ENCODE data around the gene HOXD13. TPM values are rescaled to one million over a fixed set of nuclear protein-coding genes. Genes with fewer than 3 reads are reported as not detected.

The HOXD13 gene
- total RNA-seq, 1 donor from 2014 or later, result not detected

DNA sequence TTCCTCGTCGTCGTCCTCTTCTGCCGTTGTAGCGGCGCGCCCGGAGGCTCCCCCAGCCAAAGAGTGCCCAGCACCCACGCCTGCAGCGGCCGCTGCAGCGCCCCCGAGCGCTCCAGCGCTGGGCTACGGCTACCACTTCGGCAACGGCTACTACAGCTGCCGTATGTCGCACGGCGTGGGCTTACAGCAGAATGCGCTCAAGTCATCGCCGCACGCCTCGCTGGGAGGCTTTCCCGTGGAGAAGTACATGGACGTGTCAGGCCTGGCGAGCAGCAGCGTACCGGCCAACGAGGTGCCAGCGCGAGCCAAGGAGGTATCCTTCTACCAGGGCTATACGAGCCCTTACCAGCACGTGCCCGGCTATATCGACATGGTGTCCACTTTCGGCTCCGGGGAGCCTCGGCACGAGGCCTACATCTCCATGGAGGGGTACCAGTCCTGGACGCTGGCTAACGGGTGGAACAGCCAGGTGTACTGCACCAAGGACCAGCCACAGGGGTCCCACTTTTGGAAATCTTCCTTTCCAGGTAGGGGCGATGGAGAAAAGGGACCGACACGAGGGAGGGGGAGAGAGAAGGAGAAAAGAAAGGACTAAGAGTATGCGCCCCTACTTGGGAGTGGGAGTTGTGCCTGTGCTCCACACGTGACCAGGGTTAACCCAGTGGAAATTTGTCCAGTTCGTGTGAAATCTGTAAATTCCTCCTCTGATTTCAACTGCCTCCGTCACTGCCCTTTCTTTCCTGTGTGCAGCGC is 800 bp downstream of the HOXD13 start:
- TF ChIP-seq, protein P1, sequence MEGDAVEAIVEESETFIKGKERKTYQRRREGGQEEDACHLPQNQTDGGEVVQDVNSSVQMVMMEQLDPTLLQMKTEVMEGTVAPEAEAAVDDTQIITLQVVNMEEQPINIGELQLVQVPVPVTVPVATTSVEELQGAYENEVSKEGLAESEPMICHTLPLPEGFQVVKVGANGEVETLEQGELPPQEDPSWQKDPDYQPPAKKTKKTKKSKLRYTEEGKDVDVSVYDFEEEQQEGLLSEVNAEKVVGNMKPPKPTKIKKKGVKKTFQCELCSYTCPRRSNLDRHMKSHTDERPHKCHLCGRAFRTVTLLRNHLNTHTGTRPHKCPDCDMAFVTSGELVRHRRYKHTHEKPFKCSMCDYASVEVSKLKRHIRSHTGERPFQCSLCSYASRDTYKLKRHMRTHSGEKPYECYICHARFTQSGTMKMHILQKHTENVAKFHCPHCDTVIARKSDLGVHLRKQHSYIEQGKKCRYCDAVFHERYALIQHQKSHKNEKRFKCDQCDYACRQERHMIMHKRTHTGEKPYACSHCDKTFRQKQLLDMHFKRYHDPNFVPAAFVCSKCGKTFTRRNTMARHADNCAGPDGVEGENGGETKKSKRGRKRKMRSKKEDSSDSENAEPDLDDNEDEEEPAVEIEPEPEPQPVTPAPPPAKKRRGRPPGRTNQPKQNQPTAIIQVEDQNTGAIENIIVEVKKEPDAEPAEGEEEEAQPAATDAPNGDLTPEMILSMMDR (IDR thresholded peaks at IDR 0.05; ENCODE audit: unreplicated experiment), result peak; percentile 24
- Mint-ChIP-seq H3K27me3 (peaks cover 92% of the 10 kb centered on the region), H3K4me1 (ENCODE audit: low read depth) (peaks cover 6% of the 10 kb centered on the region), H3K27ac (peak overlapping the region; percentile 72), H3K36me3 (ENCODE audit: insufficient read depth) (no peaks in the 10 kb centered on the region), H3K9me3 (ENCODE audit: low read depth) (no peaks in the 10 kb centered on the region), H3K4me3 (ENCODE audit: low read depth) (peak overlapping the region; percentile 37)
- no peak for DNase-seq (ENCODE audit: low spot score, unreplicated experiment)

DNA sequence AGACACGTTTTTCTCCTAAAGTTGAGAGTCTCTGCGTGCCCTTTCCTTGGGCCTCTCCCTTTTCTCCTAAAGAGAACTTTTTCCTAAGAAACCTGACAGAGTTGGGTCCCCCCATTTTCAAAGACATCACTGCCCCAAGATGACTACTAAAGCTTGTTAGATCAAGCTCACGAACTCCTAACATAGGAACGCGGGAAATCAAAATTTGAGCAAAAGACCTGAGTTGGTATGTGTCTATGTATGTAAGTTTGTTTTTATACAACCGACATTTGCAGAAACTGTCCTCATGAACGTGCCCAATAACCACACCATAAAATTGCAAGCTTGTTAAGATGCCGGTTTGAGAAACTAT is 1.4 kb downstream of the HOXD13 start:
- DNase-seq (ENCODE audit: low spot score, unreplicated experiment), result no peak
- Mint-ChIP-seq H3K27ac (no peak overlapping the region), H3K4me1 (ENCODE audit: low read depth) (peaks cover 6% of the 10 kb centered on the region), H3K4me3 (ENCODE audit: low read depth) (no peak overlapping the region), H3K27me3 (peaks cover 92% of the 10 kb centered on the region), H3K9me3 (ENCODE audit: low read depth) (no peaks in the 10 kb centered on the region), H3K36me3 (ENCODE audit: insufficient read depth) (no peaks in the 10 kb centered on the region)
- TF ChIP-seq, protein P1 (IDR thresholded peaks at IDR 0.05; ENCODE audit: unreplicated experiment), result no peak

DNA sequence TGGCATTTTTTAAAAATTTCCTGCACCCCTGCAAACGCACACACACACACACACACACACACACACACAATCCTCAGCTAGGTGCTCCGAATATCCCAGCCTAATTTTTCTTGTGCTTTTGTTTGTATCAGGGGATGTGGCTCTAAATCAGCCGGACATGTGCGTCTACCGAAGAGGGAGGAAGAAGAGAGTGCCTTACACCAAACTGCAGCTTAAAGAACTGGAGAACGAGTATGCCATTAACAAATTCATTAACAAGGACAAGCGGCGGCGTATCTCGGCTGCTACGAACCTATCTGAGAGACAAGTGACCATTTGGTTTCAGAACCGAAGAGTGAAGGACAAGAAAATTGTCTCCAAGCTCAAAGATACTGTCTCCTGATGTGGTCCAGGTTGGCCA is 1.8 kb downstream of the HOXD13 start:
- H3K27me3 Mint-ChIP-seq, result peaks cover 92% of the 10 kb centered on the region
- TF ChIP-seq, protein P1 (IDR thresholded peaks at IDR 0.05; ENCODE audit: unreplicated experiment), result no peak
- DNase-seq (ENCODE audit: low spot score, unreplicated experiment), result no peak
- H3K27ac Mint-ChIP-seq, result no peak overlapping the region
- no peaks in the 10 kb centered on the region for H3K9me3 Mint-ChIP-seq (ENCODE audit: low read depth)
- peaks cover 6% of the 10 kb centered on the region for H3K4me1 Mint-ChIP-seq (ENCODE audit: low read depth)
- no peaks in the 10 kb centered on the region for H3K36me3 Mint-ChIP-seq (ENCODE audit: insufficient read depth)
- H3K4me3 Mint-ChIP-seq (ENCODE audit: low read depth), result no peak overlapping the region

DNA sequence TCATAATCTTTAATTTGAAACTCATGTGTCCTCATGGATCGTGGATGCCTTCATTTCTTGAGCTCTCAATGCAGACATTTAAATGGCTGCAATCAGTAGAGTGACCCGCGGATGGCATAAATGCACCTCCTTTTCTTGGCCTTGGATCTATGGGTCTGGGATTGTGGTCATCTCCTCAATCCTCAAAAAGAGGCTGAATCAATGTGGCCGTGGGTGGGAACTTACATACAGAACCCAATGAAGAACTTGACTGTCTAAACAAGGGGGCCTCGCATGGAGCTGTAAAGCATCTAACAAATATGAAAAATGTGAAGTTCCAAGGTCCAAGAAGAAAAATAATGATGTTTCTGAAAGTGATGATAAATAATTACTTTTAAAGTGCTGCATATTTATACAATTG is 2.9 kb downstream of the HOXD13 start:
- no peaks in the 10 kb centered on the region for H3K36me3 Mint-ChIP-seq (ENCODE audit: insufficient read depth)
- no peak overlapping the region for H3K27ac Mint-ChIP-seq
- TF ChIP-seq, protein P1 (IDR thresholded peaks at IDR 0.05; ENCODE audit: unreplicated experiment), result no peak
- no peak for DNase-seq (ENCODE audit: low spot score, unreplicated experiment)
- peaks cover 89% of the 10 kb centered on the region for H3K27me3 Mint-ChIP-seq
- peaks cover 6% of the 10 kb centered on the region for H3K4me1 Mint-ChIP-seq (ENCODE audit: low read depth)
- H3K9me3 Mint-ChIP-seq (ENCODE audit: low read depth), result no peaks in the 10 kb centered on the region
- H3K4me3 Mint-ChIP-seq (ENCODE audit: low read depth), result no peak overlapping the region

DNA sequence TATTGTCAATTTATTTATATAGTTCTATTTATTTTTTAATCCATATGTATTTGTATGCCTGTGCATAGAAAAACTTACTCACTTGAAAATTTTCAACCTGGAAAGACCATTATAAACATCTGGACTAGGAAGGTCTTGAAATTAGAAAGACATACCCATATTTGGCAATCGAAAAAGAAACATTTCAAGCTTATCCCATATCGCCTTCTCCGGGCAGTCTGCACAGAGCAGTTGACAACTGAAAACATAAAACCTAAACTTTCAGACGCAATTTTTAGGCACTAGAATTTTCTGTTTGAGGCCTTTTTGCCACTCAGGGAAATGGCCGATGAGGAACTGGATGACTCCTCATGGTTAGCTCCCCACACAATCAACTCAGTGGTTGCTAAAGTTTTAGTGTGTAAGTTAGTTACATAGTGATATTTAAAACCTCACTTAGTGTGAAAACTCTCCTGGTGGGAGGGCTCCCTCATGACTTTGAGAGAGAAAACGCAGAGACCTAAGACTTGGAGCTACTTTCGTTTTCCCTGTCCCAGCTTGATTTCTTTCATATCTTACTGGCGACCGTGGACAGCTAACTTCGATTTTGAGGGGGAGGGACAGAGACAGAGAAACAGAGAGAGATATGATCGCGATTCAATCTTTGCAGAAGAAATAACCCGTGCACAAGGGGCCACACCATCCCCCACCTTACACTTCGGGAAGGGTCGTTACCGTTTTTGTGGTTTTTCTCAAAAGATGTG is 3.9 kb downstream of the HOXD13 start:
- TF ChIP-seq, protein P1 (IDR thresholded peaks at IDR 0.05; ENCODE audit: unreplicated experiment), result no peak
- no peaks in the 10 kb centered on the region for H3K36me3 Mint-ChIP-seq (ENCODE audit: insufficient read depth)
- H3K4me1 Mint-ChIP-seq (ENCODE audit: low read depth), result peaks cover 6% of the 10 kb centered on the region
- H3K27ac Mint-ChIP-seq, result no peak overlapping the region
- DNase-seq (ENCODE audit: low spot score, unreplicated experiment), result no peak
- no peaks in the 10 kb centered on the region for H3K9me3 Mint-ChIP-seq (ENCODE audit: low read depth)
- H3K4me3 Mint-ChIP-seq (ENCODE audit: low read depth), result no peak overlapping the region
- peaks cover 89% of the 10 kb centered on the region for H3K27me3 Mint-ChIP-seq
